ENCODE data around the gene FYN. TPM values are rescaled to one million over a fixed set of nuclear protein-coding genes. Genes with fewer than 3 reads are reported as not detected.

Gene FYN
- total and polyA plus RNA-seq, 2 of the 13 experiments (the other 11 are each of a cell fraction or from before 2014, with no cell fraction given): 15.5 to 24.6 TPM

DNA sequence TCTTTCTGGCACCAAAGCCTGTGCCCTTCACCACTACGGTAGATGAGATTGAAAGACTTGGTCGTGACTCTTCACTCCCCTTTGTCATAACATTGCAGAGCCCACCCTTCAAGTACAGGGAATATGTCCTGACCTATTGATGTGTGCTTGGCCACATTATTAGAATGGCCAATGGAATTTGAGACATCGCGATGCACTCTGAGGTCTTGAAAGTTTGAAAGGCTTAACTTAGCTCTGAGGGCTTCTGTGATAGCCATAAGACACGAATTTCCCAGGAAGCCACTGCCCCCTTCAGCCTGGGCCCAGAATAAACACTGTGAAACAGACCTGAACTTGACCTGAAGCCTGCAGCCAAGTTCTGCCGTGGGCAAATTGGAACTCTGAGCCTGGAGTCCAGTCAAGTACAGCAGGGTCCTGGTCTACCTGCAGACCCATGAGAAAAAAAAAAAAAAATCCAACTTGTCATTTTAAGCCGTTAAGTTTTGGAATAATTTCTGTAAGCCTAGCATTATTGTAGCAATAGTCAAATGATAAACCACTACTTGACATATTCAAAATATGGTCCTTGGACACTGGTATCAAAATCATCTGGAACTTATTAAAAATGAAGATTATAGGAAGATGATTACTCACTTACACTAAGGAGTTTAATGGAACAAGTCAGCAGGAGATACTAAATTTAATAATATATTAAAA is 230.6 kb downstream of the FYN start (continued):
- TF ChIP-seq YY1 (IDR thresholded peaks at IDR 0.05; ENCODE audit: insufficient read depth, insufficient replicate concordance, low read depth, low read length) (no peak), ZNF605 (CRISPR knock-in tag; IDR thresholded peaks at IDR 0.05) (no peak), KLF12 (CRISPR knock-in tag; IDR thresholded peaks at IDR 0.05; ENCODE audit: borderline replicate concordance) (peak; percentile 48; the same call in 1 of the 2 replicates), KLF9 (CRISPR knock-in tag; IDR thresholded peaks at IDR 0.05; ENCODE audit: low read depth) (no peak), KMT2B (CRISPR knock-in tag; IDR thresholded peaks at IDR 0.05) (no peak), FOXA3 (CRISPR knock-in tag; IDR thresholded peaks at IDR 0.05) (peak; percentile 68), ZNF17 (CRISPR knock-in tag; IDR thresholded peaks at IDR 0.05) (peak; percentile 73; the same call in 1 of the 2 replicates), MED1 (CRISPR knock-in tag; IDR thresholded peaks at IDR 0.05) (0 out of 2 replicates have a peak, but pooled peaks have one; percentile 54), TAF15 (IDR thresholded peaks at IDR 0.05; ENCODE audit: low read depth, low read length, poor library complexity, severe bottlenecking) (no peak), REPIN1 (CRISPR knock-in tag; IDR thresholded peaks at IDR 0.05; ENCODE audit: borderline replicate concordance, low read depth) (0 out of 2 replicates have a peak, but pooled peaks have one; percentile 68), NFKBIZ (CRISPR knock-in tag; IDR thresholded peaks at IDR 0.05) (no peak), ZNF782 (CRISPR knock-in tag; IDR thresholded peaks at IDR 0.05; ENCODE audit: borderline replicate concordance) (no peak), RARA (CRISPR knock-in tag; IDR thresholded peaks at IDR 0.05) (peak; percentile 95), SALL1 (CRISPR knock-in tag; IDR thresholded peaks at IDR 0.05) (peak; percentile 72), NR2F6 (IDR thresholded peaks at IDR 0.05) (0 out of 2 replicates have a peak, but pooled peaks have one; percentile 27), NR2F6 (CRISPR knock-in tag; IDR thresholded peaks at IDR 0.05) (peak; percentile 80), NFYC (CRISPR knock-in tag; IDR thresholded peaks at IDR 0.05) (no peak), ZNF850 (CRISPR knock-in tag; conservative IDR thresholded peaks at IDR 0.05) (no peak), ZNF121 (CRISPR knock-in tag; IDR thresholded peaks at IDR 0.05) (no peak), ZNF12 (CRISPR knock-in tag; IDR thresholded peaks at IDR 0.05) (no peak), CHCHD3 (CRISPR knock-in tag; IDR thresholded peaks at IDR 0.05) (no peak), NR1H2 (CRISPR knock-in tag; IDR thresholded peaks at IDR 0.05; ENCODE audit: borderline replicate concordance, low read depth) (no peak), ZMYM4 (CRISPR knock-in tag; IDR thresholded peaks at IDR 0.05) (peak; percentile 89), MIER2 (CRISPR knock-in tag; IDR thresholded peaks at IDR 0.05) (peak; percentile 34; the same call in 1 of the 2 replicates), XRCC5 (optimal IDR thresholded peaks at IDR 0.05; ENCODE audit: low read length) (peak; percentile 77), ZNF501 (CRISPR knock-in tag; IDR thresholded peaks at IDR 0.05) (peak; percentile 60), ZNF292 (CRISPR knock-in tag; IDR thresholded peaks at IDR 0.05; ENCODE audit: borderline replicate concordance, low read depth) (no peak)
- TF ChIP-seq, protein P1, sequence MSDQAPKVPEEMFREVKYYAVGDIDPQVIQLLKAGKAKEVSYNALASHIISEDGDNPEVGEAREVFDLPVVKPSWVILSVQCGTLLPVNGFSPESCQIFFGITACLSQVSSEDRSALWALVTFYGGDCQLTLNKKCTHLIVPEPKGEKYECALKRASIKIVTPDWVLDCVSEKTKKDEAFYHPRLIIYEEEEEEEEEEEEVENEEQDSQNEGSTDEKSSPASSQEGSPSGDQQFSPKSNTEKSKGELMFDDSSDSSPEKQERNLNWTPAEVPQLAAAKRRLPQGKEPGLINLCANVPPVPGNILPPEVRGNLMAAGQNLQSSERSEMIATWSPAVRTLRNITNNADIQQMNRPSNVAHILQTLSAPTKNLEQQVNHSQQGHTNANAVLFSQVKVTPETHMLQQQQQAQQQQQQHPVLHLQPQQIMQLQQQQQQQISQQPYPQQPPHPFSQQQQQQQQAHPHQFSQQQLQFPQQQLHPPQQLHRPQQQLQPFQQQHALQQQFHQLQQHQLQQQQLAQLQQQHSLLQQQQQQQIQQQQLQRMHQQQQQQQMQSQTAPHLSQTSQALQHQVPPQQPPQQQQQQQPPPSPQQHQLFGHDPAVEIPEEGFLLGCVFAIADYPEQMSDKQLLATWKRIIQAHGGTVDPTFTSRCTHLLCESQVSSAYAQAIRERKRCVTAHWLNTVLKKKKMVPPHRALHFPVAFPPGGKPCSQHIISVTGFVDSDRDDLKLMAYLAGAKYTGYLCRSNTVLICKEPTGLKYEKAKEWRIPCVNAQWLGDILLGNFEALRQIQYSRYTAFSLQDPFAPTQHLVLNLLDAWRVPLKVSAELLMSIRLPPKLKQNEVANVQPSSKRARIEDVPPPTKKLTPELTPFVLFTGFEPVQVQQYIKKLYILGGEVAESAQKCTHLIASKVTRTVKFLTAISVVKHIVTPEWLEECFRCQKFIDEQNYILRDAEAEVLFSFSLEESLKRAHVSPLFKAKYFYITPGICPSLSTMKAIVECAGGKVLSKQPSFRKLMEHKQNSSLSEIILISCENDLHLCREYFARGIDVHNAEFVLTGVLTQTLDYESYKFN (CRISPR knock-in tag; conservative IDR thresholded peaks at IDR 0.05): peak; percentile 43; the same call in 1 of the 2 replicates
- TF ChIP-seq, protein P2, sequence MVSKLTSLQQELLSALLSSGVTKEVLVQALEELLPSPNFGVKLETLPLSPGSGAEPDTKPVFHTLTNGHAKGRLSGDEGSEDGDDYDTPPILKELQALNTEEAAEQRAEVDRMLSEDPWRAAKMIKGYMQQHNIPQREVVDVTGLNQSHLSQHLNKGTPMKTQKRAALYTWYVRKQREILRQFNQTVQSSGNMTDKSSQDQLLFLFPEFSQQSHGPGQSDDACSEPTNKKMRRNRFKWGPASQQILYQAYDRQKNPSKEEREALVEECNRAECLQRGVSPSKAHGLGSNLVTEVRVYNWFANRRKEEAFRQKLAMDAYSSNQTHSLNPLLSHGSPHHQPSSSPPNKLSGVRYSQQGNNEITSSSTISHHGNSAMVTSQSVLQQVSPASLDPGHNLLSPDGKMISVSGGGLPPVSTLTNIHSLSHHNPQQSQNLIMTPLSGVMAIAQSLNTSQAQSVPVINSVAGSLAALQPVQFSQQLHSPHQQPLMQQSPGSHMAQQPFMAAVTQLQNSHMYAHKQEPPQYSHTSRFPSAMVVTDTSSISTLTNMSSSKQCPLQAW (CRISPR knock-in tag; IDR thresholded peaks at IDR 0.05): peak; percentile 62; the same call in 1 of the 2 replicates

Data from HepG2 (cell line).